Neural progenitor cell (in vitro differentiated cells): ENCODE data around the gene LAMA2.

Experiments used
- CTCF ChIP-seq: fragments of 200-600 bp; sonication (generic); IDR thresholded peaks from 2 replicates; pipeline ENCODE4 v1.5.1; 2017; ENCODE audit warnings: antibody characterized with exemption, mild to moderate bottlenecking
- EZH2 ChIP-seq: fragments of 200-600 bp; sonication (generic); IDR thresholded peaks from 2 replicates; pipeline ENCODE4 v1.6.1; 2017; ENCODE audit warnings: antibody characterized with exemption, mild to moderate bottlenecking, moderate library complexity
- EZH2phosphoT487 ChIP-seq: fragments of 200-600 bp; sonication (generic); IDR thresholded peaks from 2 replicates; pipeline ENCODE4 v1.6.1; 2017; ENCODE audit warnings: antibody characterized with exemption

- TF ChIP-seq EZH2 = no peak
- TF ChIP-seq CTCF = no peak
- no peak for TF ChIP-seq EZH2phosphoT487
Measured at GRCh38 chr6:128925765-128926164, 42.8 kb downstream of the LAMA2 start.
